HG03342 (cell line): Measurements from ENCODE around the gene KASH5.

Experiments used
- ATAC-seq: cut with Tn5 transposase; IDR thresholded peaks from one replicate; pipeline ENCODE4 v1.9.1; 2021; ENCODE audit warnings: mild to moderate bottlenecking, moderate library complexity; ENCODE audit not compliant: unreplicated experiment

The KASH5 gene, protein sequence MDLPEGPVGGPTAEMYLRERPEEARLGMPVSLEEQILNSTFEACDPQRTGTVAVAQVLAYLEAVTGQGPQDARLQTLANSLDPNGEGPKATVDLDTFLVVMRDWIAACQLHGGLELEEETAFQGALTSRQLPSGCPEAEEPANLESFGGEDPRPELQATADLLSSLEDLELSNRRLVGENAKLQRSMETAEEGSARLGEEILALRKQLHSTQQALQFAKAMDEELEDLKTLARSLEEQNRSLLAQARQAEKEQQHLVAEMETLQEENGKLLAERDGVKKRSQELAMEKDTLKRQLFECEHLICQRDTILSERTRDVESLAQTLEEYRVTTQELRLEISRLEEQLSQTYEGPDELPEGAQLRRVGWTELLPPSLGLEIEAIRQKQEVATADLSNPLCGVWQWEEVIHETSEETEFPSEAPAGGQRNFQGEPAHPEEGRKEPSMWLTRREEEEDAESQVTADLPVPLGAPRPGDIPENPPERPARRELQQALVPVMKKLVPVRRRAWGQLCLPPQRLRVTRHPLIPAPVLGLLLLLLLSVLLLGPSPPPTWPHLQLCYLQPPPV

DNA sequence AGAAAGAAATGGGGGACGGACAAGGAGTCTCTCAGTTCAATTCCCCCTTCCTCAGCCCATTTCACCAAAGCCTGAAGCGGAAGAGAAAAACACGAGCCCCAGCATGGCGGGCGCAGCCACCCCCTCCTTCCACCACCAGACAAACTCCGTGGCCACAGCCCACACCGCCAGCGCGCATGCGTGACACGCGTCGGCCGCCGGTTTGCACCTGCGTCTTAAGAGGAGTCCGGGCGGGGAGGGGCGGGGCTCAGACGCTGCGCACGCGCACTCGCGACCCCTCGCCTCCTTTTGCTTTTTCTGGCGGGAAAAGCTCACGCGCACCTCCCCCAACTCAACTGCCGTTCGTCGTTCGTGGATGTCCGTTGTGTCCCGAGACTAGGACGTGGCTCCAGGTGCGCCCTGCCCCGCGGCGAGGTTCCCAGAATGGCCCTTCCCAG, at the start of gene KASH5:
Gene KASH5, plus strand, starts transcription at position 314 of the 437 bp plus-strand sequence. CDS start 2,635 bp downstream, outside the sequence.
- ATAC-seq, result no peak

DNA sequence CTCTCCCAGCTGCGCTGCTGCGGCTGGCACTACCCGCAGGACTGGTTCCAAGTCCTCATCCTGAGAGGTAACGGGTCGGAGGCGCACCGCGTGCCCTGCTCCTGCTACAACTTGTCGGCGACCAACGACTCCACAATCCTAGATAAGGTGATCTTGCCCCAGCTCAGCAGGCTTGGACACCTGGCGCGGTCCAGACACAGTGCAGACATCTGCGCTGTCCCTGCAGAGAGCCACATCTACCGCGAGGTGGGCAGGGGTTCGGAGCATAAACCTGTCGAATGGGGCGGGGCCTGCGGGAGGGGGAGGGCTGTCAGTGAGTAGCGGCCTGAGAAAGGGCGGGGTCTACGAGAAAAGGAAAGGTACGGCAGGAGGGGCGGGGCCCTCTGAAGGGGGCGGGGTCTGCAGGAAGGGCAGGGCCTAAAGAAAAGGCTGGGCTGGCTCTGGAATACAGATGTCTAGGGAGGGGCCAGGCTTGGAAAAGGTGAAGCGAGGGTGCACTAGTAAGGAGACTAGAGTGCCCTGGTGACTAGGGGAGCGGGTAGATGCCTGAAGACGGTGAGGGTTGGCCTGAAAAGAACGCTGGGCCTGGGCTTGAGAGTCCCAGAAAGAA, 49.3 kb upstream of the KASH5 start:
- ATAC-seq, result no peak

DNA sequence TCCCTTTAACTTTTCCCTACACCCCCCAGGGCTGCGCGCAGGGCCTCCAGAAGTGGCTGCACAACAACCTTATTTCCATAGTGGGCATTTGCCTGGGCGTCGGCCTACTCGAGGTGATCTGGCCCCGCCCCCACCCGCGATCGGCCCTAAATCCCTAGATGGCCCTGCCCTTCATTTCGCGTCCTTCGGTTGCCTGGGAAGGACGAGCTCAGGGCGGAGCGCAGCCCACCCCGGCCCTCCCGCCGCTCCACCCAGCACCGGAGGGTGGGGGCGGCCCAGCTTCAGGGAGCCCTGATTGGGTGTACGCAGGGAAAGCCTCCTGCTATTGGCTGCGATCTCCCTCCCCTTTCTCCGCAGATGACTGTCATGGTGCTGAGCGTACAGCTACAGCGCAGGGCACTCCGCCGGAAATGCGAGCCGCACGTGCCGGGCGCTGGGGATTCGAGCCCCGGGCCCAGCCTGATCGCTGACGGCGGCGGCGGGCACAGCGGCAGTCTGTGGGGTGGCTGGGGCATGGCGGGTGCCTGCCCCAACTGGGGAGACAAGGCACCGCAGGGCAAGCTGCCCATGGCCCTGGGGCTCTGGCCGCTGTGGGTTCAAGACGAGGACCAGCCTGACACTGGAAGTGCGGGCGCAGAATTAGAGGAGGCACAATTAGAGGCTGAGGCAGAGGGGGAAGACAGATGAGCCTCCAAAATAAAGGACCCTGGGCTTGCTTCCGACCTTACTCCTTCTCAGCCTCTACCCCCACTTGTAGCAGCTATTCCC, 48.6 kb upstream of the KASH5 start:
- ATAC-seq, result no peak

DNA sequence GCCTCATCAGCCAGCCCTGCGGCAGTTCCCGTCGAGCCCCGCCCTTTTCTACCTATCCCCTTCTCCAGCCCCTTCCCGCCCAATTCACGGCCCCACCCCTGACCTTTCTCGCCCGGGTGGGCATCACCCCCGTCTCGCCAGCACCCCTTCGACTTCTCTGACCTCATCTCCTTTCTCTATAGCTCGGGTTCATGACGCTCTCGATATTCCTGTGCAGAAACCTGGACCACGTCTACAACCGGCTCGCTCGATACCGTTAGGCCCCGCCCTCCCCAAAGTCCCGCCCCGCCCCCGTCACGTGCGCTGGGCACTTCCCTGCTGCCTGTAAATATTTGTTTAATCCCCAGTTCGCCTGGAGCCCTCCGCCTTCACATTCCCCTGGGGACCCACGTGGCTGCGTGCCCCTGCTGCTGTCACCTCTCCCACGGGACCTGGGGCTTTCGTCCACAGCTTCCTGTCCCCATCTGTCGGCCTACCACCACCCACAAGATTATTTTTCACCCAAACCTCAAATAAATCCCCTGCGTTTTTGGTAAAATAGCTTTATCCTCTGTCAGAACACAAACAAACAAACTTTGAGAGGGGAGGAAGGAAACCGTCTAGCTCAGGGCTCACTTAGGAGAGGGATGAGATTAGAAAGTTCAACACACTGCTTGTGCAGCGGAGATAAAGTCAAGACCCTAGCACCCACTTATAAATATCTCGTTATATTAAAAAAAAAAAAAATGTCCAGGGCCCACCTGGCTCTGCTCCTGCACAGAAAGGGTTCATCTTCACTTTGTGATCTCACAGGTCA, 47.8 kb upstream of the KASH5 start:
- peak; percentile 61 for ATAC-seq

DNA sequence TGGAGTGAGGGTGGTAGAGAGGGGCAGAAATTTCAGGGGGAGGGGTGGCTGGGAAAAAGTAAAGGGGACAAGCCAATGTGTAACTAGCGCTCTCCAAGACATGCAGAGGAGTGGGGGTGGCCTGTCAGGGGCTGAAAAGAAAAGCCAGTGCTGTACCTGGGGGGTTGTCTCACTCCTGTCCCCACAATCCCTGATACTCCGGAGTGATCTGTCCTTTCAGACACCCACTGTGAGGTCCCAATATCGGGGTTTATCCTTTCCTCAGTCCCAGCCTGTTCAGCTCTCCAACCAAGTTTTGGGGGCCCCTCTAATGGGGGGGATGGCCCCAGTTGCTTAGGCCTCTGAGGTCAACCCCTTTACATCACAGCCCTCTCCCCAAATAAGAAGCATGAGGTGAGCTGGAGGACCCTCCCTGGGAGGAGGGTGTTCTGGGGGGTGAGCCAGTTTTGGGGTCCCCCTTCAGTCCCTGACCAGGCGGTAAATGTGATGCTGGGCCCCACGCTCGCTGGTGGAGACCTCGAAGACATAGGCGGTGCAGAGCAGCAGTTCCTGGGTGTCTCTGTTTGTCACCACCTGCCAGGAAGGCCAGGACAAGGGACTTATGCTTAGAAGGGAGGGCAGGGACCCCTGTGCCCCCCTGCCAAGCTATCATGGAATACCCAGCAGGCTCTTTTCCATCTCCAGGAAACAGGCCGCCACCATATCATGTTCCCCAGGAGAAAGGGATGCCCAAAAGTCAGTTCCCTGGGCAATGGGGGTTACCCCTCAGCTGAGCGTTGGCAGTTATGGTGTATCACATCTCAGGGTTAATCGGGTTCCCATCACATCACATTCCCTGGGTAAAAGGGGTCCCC, 47.0 kb upstream of the KASH5 start:
- no peak for ATAC-seq

DNA sequence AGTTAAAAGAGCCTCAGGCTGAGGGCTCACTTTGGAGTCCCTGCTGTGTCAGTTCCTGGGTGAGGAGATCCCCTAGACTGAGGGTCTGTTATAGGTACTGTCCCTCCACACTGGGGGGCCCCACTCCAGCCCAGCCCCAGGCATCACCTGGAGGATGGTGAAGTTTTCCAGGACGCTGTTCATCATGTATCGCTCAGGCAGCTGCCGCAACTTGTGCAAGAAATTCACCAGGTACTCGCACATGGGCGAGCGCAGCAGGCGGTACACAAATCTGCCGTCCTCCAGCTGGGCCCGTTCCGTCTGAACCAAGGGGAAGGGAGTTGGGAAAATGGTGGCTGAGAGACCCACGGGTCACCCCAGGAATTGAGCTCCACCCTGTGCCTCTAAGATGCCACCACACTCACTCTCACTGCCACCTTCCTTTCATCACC, 45.7 kb upstream of the KASH5 start:
- ATAC-seq, result no peak

DNA sequence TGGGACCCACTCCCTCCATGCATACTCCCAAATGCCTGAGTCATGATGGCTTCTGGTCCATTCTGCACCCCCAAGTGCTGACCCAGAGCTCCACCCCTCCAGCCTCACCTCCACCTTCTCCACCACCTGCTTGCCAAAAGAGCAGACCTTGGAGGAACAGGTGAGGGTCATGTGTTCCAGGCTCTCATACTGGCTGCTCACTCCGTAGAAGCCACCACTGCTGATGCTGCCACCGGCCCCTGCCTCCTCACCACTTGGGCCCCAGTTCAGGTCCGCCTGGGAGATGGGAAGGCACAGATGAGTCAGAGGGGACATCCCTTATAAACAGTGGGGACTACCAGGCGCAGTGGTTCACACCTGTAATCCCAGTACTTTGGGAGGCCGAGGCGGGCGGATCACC, 44.9 kb upstream of the KASH5 start:
- ATAC-seq, result no peak

DNA sequence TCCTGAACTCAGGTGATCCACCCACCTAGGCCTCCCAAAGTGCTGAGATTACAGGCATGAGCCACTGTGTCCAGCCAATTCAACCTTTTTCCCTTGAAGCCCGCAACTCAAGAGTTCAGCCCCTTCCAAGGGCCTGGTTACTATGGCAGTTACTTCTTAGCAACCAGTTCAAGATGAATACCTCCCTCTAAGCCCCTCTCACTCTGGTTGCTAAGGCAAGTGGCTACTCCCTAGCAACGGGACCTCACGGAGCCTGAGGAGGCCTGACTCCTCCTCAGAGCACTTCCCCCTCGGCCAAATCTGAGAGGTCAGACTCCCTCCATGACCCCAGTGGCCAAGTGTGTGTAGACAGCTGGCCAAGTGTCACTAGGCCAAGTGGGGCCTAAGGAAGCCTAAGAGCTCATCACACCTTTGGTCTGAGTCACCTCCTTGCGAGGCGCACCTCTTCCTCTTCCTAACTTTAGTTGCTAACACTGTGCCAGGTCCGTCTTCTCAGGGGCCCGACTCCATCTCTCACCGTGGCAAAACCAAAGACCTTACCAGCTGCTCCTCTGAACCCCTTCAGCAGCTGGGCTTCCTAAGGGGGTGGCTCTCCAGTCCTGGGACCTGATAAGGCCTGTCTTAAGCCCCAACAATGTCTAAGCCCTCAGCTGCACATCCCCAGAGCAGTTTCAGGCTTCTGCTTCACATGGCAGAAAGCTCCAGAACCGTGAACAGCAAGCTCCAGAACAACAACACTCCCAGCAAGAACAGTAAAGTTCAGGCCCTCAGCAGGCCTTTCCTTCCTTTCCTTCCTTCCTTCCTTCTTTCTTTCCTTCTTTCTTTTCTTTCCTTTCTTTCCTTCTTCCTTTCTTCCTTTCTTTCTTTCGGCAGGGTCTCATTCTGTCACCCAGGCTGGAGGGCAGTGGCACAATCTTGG, 43.3 kb upstream of the KASH5 start:
- no peak for ATAC-seq

DNA sequence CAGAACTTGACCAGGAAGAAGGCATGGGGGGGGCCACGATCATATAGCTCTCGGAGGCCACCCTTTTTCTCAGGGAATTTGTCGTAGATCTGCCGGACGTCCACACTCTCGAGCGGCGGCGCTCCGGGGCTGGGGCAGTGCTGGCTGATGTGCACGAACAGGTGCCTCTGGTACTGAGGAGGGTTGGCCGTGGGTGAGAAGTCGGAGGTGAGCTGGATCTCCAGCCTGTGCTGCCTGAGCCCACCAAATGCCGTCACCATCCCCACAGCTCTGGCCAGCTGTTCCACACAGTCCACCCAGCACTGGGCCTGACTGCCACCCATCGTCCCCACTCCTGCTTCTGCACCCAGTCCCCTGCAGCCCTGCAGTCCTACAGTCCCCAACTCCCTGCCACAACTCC, 40.9 kb upstream of the KASH5 start:
- no peak for ATAC-seq

DNA sequence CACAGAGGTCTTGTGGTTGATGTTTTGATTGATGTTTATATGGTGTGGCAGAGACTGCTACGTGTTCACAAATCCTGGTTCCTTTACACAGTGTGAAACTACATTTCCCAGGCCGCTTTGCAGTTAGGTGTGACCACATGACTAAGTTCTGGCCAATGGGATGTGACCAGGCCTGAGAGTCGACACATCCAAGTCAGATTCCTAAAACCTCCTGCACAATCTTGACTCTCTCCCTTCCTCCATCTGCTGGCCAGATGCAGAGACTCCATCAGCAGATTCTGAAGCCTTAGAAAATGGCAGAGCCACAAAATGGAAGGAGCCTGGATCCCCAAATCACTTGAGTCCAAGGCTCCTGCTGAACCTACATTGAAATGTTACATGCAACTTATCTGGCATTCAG, 40.2 kb upstream of the KASH5 start:
- no peak for ATAC-seq

DNA sequence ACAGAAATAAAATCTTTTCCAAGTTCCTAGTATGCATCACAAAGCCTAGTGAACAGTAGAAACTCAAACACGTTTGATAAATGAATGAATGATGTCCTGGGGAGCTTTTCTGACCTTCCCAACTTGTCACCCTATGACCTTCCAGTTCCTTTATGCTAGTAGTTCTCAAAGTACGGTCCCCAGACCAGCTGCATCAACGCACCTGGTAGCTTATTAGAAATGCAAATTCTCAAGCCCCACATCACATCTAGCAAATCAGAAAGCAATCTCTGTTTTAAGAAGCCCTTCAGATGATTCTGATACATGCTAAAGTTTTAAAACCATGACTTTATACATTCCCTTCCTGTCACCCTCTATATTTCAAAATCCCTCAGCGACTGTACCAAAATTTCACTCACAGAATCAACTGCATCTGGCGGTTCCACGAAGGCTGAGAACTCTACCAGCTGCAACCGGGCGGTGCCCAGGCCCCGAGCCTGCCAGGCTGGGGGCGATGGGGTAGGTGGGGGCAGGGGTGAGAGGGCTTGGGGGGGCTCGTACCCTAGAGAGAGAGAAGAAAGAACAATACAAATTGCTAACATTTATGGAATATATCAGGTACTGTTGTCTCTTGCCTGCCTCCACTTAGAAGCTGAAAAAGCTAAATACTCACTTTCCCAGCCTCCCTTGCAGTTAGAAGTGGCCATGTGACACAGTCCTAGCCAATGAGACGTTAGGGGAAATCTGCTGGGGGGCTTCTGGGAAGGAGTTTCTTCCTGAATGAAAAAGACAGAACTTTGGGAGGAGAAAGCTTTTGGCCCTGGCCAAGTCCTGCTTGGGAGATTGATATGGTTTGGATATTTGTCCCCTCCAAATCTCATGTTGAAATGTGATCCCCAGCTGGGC, 39.5 kb upstream of the KASH5 start:
- no peak for ATAC-seq

DNA sequence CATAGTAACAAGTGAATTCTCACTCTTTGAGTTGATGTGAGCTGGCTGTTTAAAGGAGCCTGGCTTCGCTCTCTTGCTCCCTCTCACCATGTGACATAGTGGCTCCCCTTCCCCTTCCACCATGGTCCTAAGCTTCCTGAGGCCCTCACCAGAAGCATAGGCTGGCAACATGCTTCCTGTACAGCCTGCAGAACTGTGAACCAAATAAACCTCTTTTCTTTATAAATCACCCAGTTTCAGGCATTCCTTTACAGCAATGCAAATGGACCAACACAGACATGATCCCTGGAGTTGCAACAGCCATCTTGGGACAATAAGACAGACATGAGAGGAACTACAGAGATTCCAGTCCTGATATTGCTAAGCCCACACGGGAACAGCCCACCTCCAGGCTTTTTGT, 38.5 kb upstream of the KASH5 start:
- ATAC-seq, result no peak

DNA sequence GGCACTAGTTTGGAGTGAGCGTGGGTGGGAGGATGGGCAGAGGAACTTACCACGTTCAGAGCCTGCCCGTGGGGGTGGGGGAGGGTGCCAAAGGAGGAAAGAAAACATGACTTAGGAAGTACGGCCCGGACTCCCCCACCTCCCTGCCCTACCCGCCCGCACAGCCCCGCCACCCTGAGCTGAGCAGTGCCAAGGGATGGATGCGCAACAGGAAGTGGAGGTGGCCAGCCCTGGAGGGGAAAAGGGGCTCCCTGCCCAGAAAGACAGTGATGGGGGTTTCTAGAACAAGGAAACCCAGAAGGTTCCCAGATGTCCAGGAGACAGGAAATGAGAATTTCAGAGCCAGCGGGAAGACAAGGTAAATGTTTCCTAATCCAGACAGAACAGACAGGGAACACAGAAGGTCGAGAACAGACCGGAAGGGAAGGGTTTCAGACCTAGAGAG, 32.1 kb upstream of the KASH5 start:
- no peak for ATAC-seq

DNA sequence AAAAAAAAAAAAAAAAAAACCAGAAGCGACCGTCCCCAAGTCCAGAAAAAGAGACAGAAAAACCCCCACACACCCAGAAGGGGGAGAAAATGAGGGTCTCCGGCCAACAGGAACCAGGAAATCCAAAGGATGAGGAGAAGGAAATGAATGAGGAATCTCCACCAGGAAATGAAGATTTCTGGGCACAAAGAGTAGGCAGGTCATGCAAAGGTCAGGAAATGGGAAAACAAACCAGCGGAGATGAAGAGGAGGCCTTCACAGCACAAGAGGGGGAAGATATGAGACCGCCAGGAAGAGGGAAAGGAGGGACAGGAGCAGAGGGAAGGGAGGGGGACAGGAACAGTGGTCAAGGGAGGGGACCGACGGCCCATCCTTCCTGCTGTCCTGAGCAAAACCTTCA, 31.7 kb upstream of the KASH5 start:
- no peak for ATAC-seq

DNA sequence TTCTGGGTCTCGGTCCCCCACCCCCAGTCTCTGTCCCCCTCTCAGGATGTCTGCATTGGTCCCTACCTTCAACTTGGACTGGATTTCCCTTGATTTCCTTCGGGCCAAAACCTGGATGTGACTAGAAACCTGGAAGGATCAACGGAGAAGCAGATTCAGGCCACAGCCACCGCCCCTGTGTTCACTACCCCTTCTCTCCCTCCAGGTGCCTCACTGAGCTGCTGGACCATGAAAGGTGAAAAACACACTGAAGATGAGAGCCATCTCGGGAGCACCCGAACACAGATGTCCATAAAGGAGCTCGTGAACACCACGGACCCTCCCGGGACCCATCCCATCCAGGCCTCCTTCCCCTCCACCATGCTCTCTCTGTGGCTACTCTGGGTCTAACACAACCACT, 30.9 kb upstream of the KASH5 start:
- no peak for ATAC-seq

DNA sequence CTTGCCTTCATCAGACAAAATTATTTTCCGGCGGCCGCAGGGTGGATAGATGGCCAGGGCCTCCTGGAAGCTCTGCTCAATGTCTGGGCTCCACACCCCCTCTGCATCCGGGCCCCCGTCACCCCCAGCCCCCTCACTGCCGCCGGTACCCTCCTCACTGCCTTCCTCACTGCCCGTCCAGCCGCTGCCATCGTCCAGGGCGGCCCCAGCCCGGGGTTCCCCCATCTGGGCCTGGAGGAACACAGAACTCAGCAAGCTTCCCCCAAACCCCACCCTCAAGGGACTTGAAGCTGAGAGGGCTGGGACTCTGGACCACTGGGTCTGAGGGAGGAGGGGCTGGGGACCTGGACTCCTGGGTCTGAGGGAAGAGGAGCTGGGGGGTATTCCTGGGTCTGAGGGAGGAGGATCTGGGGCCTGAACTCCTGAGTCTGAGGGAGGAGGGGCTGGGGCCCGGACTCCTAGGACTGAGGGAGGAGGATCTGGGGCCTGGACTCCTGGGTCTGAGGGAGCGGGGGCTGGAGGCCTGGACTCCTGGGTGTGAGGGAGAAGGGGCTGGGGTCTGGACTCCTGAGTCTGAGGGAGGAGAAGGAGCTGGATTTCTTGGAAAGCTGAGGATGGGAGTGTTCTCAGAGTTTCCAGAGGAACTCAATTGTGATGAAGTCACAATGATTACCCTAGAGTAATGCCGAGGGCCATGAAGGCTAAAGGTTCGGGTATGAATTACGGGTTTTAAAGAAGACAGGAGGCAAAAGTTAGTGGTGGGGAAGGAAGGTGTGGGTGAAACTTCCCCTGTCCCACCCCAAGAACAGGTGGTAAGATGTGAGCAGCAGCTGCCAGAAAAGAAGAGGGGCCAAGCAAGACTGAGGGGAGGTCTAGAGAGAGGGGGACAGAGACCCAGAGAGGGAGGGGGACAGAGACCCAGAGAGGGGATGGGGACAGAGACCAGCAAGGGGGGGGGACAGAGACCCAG, 27.9 kb upstream of the KASH5 start:
- ATAC-seq, result no peak
